PFSK-1 (cell line): ENCODE results near the gene KIF7.

Source experiments
- FOXP2 ChIP-seq: optimal IDR thresholded peaks from 2 replicates; pipeline ENCODE3; 2011; ENCODE audit warnings: borderline replicate concordance, control low read depth, inconsistent platforms; ENCODE audit not compliant: insufficient read depth; ENCODE audit errors: extremely low read length, extremely low read depth
- POLR2AphosphoS5 ChIP-seq: IDR thresholded peaks from 2 replicates; pipeline ENCODE4 v1.6.1; 2012; ENCODE audit warnings: low read depth, mild to moderate bottlenecking, control low read depth, low read length, moderate library complexity
- SIN3A ChIP-seq: IDR thresholded peaks from 2 replicates; pipeline ENCODE4 v1.6.1; 2012; ENCODE audit warnings: mild to moderate bottlenecking, low read length, moderate library complexity, borderline replicate concordance; ENCODE audit not compliant: insufficient read depth
- TAF1 ChIP-seq: IDR thresholded peaks from 2 replicates; pipeline ENCODE4 v1.6.1; 2012; ENCODE audit warnings: low read length, control low read depth, borderline replicate concordance; ENCODE audit not compliant: insufficient read depth
- TF ChIP-seq, protein P1 (sequence below), 2 experiments: IDR thresholded peaks; 2 replicates each; pipeline versions ENCODE4 v1.6.1 to v1.8.0; 2011 to 2012; ENCODE audit warnings: low read depth in 2 of 2, low read length in 2 of 2, control low read depth in 1 of 2, inconsistent platforms in 1 of 2, mild to moderate bottlenecking in 1 of 2, moderate library complexity in 1 of 2; ENCODE audit not compliant: insufficient read depth in 1 of 2

DNA sequence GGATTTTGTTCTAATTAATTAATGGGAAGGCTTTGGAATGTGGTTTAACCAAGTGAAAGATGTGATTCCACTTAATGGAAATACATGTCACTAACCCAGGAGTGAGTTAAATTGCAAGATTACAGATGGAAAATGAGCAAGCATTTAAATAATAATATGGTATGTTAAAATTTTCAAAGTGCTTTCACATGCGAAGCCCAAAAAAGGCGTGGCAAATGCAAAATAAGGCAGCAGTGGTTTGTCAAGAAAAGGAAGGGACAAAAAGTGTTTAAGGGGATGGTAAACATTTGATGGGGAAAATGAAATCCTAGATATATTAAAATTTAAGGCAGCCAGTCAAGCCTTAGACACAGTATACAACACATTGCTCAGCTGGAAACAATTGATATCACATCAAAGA, 77.1 kb downstream of the KIF7 start:
- TF ChIP-seq FOXP2, result no peak
- TF ChIP-seq, protein P1, sequence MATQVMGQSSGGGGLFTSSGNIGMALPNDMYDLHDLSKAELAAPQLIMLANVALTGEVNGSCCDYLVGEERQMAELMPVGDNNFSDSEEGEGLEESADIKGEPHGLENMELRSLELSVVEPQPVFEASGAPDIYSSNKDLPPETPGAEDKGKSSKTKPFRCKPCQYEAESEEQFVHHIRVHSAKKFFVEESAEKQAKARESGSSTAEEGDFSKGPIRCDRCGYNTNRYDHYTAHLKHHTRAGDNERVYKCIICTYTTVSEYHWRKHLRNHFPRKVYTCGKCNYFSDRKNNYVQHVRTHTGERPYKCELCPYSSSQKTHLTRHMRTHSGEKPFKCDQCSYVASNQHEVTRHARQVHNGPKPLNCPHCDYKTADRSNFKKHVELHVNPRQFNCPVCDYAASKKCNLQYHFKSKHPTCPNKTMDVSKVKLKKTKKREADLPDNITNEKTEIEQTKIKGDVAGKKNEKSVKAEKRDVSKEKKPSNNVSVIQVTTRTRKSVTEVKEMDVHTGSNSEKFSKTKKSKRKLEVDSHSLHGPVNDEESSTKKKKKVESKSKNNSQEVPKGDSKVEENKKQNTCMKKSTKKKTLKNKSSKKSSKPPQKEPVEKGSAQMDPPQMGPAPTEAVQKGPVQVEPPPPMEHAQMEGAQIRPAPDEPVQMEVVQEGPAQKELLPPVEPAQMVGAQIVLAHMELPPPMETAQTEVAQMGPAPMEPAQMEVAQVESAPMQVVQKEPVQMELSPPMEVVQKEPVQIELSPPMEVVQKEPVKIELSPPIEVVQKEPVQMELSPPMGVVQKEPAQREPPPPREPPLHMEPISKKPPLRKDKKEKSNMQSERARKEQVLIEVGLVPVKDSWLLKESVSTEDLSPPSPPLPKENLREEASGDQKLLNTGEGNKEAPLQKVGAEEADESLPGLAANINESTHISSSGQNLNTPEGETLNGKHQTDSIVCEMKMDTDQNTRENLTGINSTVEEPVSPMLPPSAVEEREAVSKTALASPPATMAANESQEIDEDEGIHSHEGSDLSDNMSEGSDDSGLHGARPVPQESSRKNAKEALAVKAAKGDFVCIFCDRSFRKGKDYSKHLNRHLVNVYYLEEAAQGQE (IDR thresholded peaks at IDR 0.05; ENCODE audit: insufficient read depth in 1 of 2, low read depth in 2 of 2, low read length in 2 of 2), result no peak
- no peak for TF ChIP-seq POLR2AphosphoS5
- no peak for TF ChIP-seq TAF1
- no peak for TF ChIP-seq SIN3A
